Fibroblast of skin of right quadriceps (primary cell): ENCODE data around the gene COL12A1.

Source experiments
- DNase-seq: peaks from one replicate; pipeline ENCODE4 v3.0.0-alpha.2; 2013

The COL12A1 gene

GRCh38 chr6:75176076-75176582 lies 29.7 kb downstream of the COL12A1 start:
- DNase-seq = no peak

- DNase-seq = no peak
Observed at GRCh38 chr6:75171986-75172385, 33.9 kb downstream of the COL12A1 start.

- DNase-seq = peak; percentile 60
Observed at GRCh38 chr6:75171567-75171966, 34.3 kb downstream of the COL12A1 start.

GRCh38 chr6:75170691-75171560 lies 34.9 kb downstream of the COL12A1 start:
- DNase-seq = no peak

GRCh38 chr6:75169689-75170586 lies 35.9 kb downstream of the COL12A1 start:
- DNase-seq = no peak

- no peak for DNase-seq
Observed at GRCh38 chr6:75167851-75168250, 38.0 kb downstream of the COL12A1 start.

- DNase-seq = no peak
Observed at GRCh38 chr6:75167325-75167724, 38.5 kb downstream of the COL12A1 start.

- no peak for DNase-seq
Observed at GRCh38 chr6:75166773-75167172, 39.1 kb downstream of the COL12A1 start.

- no peak for DNase-seq
Observed at GRCh38 chr6:75166236-75166635, 39.6 kb downstream of the COL12A1 start.

GRCh38 chr6:75158176-75158575 lies 47.7 kb downstream of the COL12A1 start:
- no peak for DNase-seq

- no peak for DNase-seq
Observed at GRCh38 chr6:75157336-75157735, 48.5 kb downstream of the COL12A1 start.

- DNase-seq = no peak
Observed at GRCh38 chr6:75156186-75156878, 49.5 kb downstream of the COL12A1 start.

- no peak for DNase-seq
Observed at GRCh38 chr6:75155631-75156030, 50.2 kb downstream of the COL12A1 start.

- no peak for DNase-seq
Observed at GRCh38 chr6:75154973-75155372, 50.9 kb downstream of the COL12A1 start.

- peak; percentile 29 for DNase-seq
Observed at GRCh38 chr6:75150685-75151412, 55.0 kb downstream of the COL12A1 start.

- DNase-seq = no peak
Observed at GRCh38 chr6:75149696-75150095, 56.2 kb downstream of the COL12A1 start.

GRCh38 chr6:75149240-75149639 lies 56.6 kb downstream of the COL12A1 start:
- no peak for DNase-seq

GRCh38 chr6:75147512-75147911 lies 58.3 kb downstream of the COL12A1 start:
- DNase-seq = peak; percentile 71

GRCh38 chr6:75145976-75146375 lies 59.9 kb downstream of the COL12A1 start:
- DNase-seq = no peak

GRCh38 chr6:75145211-75145610 lies 60.6 kb downstream of the COL12A1 start:
- no peak for DNase-seq

GRCh38 chr6:75144386-75144785 lies 61.5 kb downstream of the COL12A1 start:
- no peak for DNase-seq

- peak; percentile 95 for DNase-seq
Observed at GRCh38 chr6:75143191-75143590, 62.7 kb downstream of the COL12A1 start.
